Activated CD8-positive, alpha-beta memory T cell treated with anti-CD3 and anti-CD28 coated beads, Interleukin-2, amount 50 U/mL, for 48 hours (primary cell): ENCODE data around the gene PCDHGA5.
A peak's percentile ranks its signal among the peaks of the same experiment; 100 is the strongest.
"Not testable (repeated sequence)": the region's sequence is repeated elsewhere in the genome, so short reads cannot be mapped to it uniquely, and the experiment has no call there.

Experiments used
- DNase-seq: peaks from one replicate; pipeline ENCODE4 v3.0.0-alpha.2; 2020

The PCDHGA5 gene

GRCh38 chr5:141363952-141364660 lies at the start of gene PCDHGA5:
TSS of gene PCDHGA5 (plus strand) at chr5:141364162. CDS start at chr5:141364331, 169 bp downstream.
- no peak for DNase-seq

GRCh38 chr5:141316963-141317362 lies 47.0 kb upstream of the PCDHGA5 start:
- DNase-seq, result not testable (repeated sequence)

- DNase-seq, result no peak
Observed at GRCh38 chr5:141319202-141319601, 44.8 kb upstream of the PCDHGA5 start.

GRCh38 chr5:141319699-141320098 lies 44.3 kb upstream of the PCDHGA5 start:
- no peak for DNase-seq

GRCh38 chr5:141320225-141321169 lies 43.5 kb upstream of the PCDHGA5 start, which contains the start of gene TAF7:
TSS of gene TAF7 (minus strand) at chr5:141320784. CDS start at chr5:141320044, 740 bp downstream.
- peak; percentile 94 for DNase-seq

- no peak for DNase-seq
Observed at GRCh38 chr5:141322261-141322660, 41.7 kb upstream of the PCDHGA5 start.

- DNase-seq, result peak; percentile 68
Observed at GRCh38 chr5:141326088-141326854, 37.7 kb upstream of the PCDHGA5 start.

- DNase-seq, result no peak
Observed at GRCh38 chr5:141328231-141328630, 35.7 kb upstream of the PCDHGA5 start.

- DNase-seq, result no peak
Observed at GRCh38 chr5:141330299-141331080, 33.5 kb upstream of the PCDHGA5 start, which contains the start of gene PCDHGA1. TSS of gene PCDHGA1 (plus strand) at chr5:141330514.

GRCh38 chr5:141332571-141332970 lies 31.4 kb upstream of the PCDHGA5 start:
- DNase-seq, result not testable (repeated sequence)

GRCh38 chr5:141338538-141339306 lies 25.2 kb upstream of the PCDHGA5 start, which contains the start of gene PCDHGA2:
TSS of gene PCDHGA2 (plus strand) at chr5:141338760.
- DNase-seq, result no peak

- DNase-seq, result not testable (repeated sequence)
Observed at GRCh38 chr5:141340781-141341354, 23.1 kb upstream of the PCDHGA5 start.

GRCh38 chr5:141342773-141343172 lies 21.2 kb upstream of the PCDHGA5 start:
- no peak for DNase-seq

GRCh38 chr5:141343242-141343952 lies 20.6 kb upstream of the PCDHGA5 start, which contains the start of gene PCDHGA3:
TSS of gene PCDHGA3 (plus strand) at chr5:141343829. CDS start at chr5:141344034, 205 bp downstream.
- no peak for DNase-seq

- DNase-seq, result no peak
Observed at GRCh38 chr5:141343953-141344463, 20.0 kb upstream of the PCDHGA5 start.

- DNase-seq, result no peak
Observed at GRCh38 chr5:141345327-141345726, 18.6 kb upstream of the PCDHGA5 start.

GRCh38 chr5:141346017-141346416 lies 17.9 kb upstream of the PCDHGA5 start:
- not testable (repeated sequence) for DNase-seq

- DNase-seq, result no peak
Observed at GRCh38 chr5:141349917-141350619, 13.9 kb upstream of the PCDHGA5 start, which contains the start of gene PCDHGB1. TSS of gene PCDHGB1 (plus strand) at chr5:141350099. CDS start at chr5:141350261, 162 bp downstream.

GRCh38 chr5:141351591-141351990 lies 12.4 kb upstream of the PCDHGA5 start:
- no peak for DNase-seq
